H1 (cell line): ENCODE results near the gene HOXB7. TPM values are rescaled to one million over a fixed set of nuclear protein-coding genes. Genes with fewer than 3 reads are reported as not detected.

ENCODE experiments used
- BRCA1 ChIP-seq: IDR thresholded peaks from 2 replicates; pipeline ENCODE4 v1.6.1; 2012; ENCODE audit warnings: low read depth, low read length, improper control_type of control experiment
- CBX8 ChIP-seq: fragments of 300-800, 300-1000 bp; sonication (generic); IDR thresholded peaks from 2 replicates; pipeline ENCODE4 v1.7.1; 2016; ENCODE audit warnings: low read depth, low read length, borderline replicate concordance
- CHD7 ChIP-seq: fragments of 300-600 bp; sonication (generic); IDR thresholded peaks from 2 replicates; pipeline ENCODE4 v1.7.1; 2012; ENCODE audit warnings: low read length, moderate library complexity, mild to moderate bottlenecking, inconsistent platforms; ENCODE audit not compliant: insufficient replicate concordance
- FOSL1 ChIP-seq: IDR thresholded peaks from 2 replicates; pipeline ENCODE4 v1.6.1; 2011; ENCODE audit warnings: mild to moderate bottlenecking, low read depth, low read length, moderate library complexity; ENCODE audit not compliant: insufficient read depth
- GABPA ChIP-seq: IDR thresholded peaks from 2 replicates; pipeline ENCODE4 v1.6.1; 2011; ENCODE audit warnings: mild to moderate bottlenecking, low read length, moderate library complexity, borderline replicate concordance; ENCODE audit not compliant: insufficient read depth
- HDAC6 ChIP-seq: IDR thresholded peaks from one replicate; pipeline ENCODE4 v1.7.1; 2012; ENCODE audit warnings: low read depth, mild to moderate bottlenecking, inconsistent platforms, low read length, moderate library complexity
- KDM1A ChIP-seq: fragments of 200-600, 300-600 bp; sonication (generic); IDR thresholded peaks from 2 replicates; pipeline ENCODE4 v1.7.1; 2016; ENCODE audit warnings: mild to moderate bottlenecking, low read length, borderline replicate concordance
- POU5F1 ChIP-seq: IDR thresholded peaks from 2 replicates; pipeline ENCODE4 v1.6.1; 2011; ENCODE audit warnings: low read depth, mild to moderate bottlenecking, low read length, moderate library complexity
- SIX5 ChIP-seq: IDR thresholded peaks from 2 replicates; pipeline ENCODE4 v1.6.1; 2011; ENCODE audit warnings: mild to moderate bottlenecking, low read depth, low read length
- ZNF274 ChIP-seq: IDR thresholded peaks from 2 replicates; pipeline ENCODE4 v1.7.0; 2012; ENCODE audit warnings: low read length, borderline replicate concordance; ENCODE audit errors: extremely low read depth
- polyA plus RNA-seq, 7 experiments: library from polyadenylated mRNA; depleted of rRNA in 3 of 7; stranded (reverse) in 5 of 7; unstranded in 2 of 7; fragments of >200 nt in 5 of 7; fragments of 200-250 nt in 2 of 7; gene quantifications; 1 replicate in 5 of 7; 2 replicates in 1 of 7; 4 replicates in 1 of 7; pipeline versions ENCODE4 v1.2.1 to v1.2.3, GENCODE V29; 2011 to 2013; ENCODE audit warnings: missing spikeins in 2 of 7, mixed read lengths in 2 of 7
- total RNA-seq: library from RNA; stranded (reverse); fragmentation: NEBNext Ultra II Directional; extraction: Animal tissue kit (Norgen Biotek cat#: 25700); gene quantifications from 2 replicates; pipeline ENCODE4 v1.2.1, GENCODE V29; 2021

The HOXB7 gene
- total and polyA plus RNA-seq, 2 of the 8 experiments (the other 6 are each of a cell fraction or from before 2014, with no cell fraction given), result not detected

- no peak for TF ChIP-seq CHD7
- TF ChIP-seq CBX8, result peak; percentile 42; the same call in 1 of the 2 replicates
- TF ChIP-seq KDM1A, result no peak
- TF ChIP-seq HDAC6, result no peak
- TF ChIP-seq SIX5, result no peak
- 0 out of 2 replicates have a peak, but pooled peaks have one; percentile 21 for TF ChIP-seq GABPA
- no peak for TF ChIP-seq POU5F1
- TF ChIP-seq ZNF274, result no peak
- no peak for TF ChIP-seq BRCA1
- no peak for TF ChIP-seq FOSL1
These were observed 35.6 kb upstream of the HOXB7 start (continued) for GRCh38 chr17:48646183-48647102.
